ENCODE measurements around the gene CNGA3.

DNA sequence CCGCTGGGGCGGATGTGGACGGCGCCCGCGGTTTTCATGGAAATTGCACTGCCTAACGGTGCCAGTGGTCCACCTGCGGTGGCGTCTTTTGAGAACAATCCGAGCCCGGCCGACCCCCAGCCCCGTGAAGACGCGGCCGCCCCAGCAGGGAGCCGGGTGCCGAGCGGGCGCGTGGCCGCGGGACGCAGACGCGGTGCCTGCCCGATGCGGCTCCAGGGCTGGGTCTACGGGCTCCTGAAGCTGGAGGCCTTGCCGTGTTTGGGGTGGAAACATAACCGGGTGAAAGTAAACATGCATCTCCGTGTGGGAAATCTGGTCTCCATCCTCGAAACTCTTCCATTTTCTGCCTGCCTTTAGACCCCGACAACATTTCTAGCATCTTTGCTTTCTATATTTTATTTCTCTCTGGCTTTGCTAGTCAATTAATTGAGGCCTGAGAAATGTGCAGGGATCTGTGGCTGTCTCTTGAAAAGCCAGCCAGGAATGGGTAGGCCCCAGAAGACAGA, 99.0 kb downstream of the CNGA3 start:
- TF ChIP-seq, protein P1, sequence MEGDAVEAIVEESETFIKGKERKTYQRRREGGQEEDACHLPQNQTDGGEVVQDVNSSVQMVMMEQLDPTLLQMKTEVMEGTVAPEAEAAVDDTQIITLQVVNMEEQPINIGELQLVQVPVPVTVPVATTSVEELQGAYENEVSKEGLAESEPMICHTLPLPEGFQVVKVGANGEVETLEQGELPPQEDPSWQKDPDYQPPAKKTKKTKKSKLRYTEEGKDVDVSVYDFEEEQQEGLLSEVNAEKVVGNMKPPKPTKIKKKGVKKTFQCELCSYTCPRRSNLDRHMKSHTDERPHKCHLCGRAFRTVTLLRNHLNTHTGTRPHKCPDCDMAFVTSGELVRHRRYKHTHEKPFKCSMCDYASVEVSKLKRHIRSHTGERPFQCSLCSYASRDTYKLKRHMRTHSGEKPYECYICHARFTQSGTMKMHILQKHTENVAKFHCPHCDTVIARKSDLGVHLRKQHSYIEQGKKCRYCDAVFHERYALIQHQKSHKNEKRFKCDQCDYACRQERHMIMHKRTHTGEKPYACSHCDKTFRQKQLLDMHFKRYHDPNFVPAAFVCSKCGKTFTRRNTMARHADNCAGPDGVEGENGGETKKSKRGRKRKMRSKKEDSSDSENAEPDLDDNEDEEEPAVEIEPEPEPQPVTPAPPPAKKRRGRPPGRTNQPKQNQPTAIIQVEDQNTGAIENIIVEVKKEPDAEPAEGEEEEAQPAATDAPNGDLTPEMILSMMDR (IDR thresholded peaks at IDR 0.05; ENCODE audit: extremely low read depth in 1 of 2, insufficient read depth in 1 of 2, low read depth in 1 of 2, low read length in 2 of 2) = no peak
- TF ChIP-seq POLR2A (IDR thresholded peaks at IDR 0.05; ENCODE audit: low read depth, low read length) = no peak
- no peak for TF ChIP-seq POLR2AphosphoS5 (IDR thresholded peaks at IDR 0.05; ENCODE audit: insufficient read depth, low read depth, low read length)
- TF ChIP-seq, protein P2, sequence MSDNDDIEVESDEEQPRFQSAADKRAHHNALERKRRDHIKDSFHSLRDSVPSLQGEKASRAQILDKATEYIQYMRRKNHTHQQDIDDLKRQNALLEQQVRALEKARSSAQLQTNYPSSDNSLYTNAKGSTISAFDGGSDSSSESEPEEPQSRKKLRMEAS (IDR thresholded peaks at IDR 0.05; ENCODE audit: insufficient read depth, insufficient read length) = no peak
- TF ChIP-seq GATA2 (IDR thresholded peaks at IDR 0.05; ENCODE audit: insufficient read depth, insufficient read length, low read depth, low read length) = no peak
- no peak for TF ChIP-seq JUN (IDR thresholded peaks at IDR 0.05; ENCODE audit: borderline replicate concordance, insufficient read depth, insufficient read length, low read depth)
